CD8-positive, alpha-beta memory T cell (primary cell): ENCODE data around the gene PHF21A. TPM values are rescaled to one million over a fixed set of nuclear protein-coding genes. Genes with fewer than 3 reads are reported as not detected.

ENCODE experiments used
- CTCF ChIA-PET: fragments of 350-600 bp; sonication (Branson Sonifier 250); formaldehyde crosslinking; loops from one replicate; lab custom pipeline; 2021; ENCODE audit warnings: antibody characterized with exemption; lab: Charles Lee
- POLR2A ChIA-PET: fragments of 350-600 bp; sonication (Branson Sonifier 250); formaldehyde crosslinking; loops from one replicate; lab custom pipeline; 2021; ENCODE audit warnings: antibody characterized with exemption; lab: Charles Lee
- DNase-seq, 5 donors: peaks; one replicate each; pipeline versions ENCODE4 v3.0.0 to v3.0.0-alpha.2; 2020 to 2022; ENCODE audit warnings: mixed read lengths in 1 of 5
- H3K27ac ChIP-seq: one replicate; pipeline ENCODE4 v1.7.0; 2013; ENCODE audit warnings: low read depth, mild to moderate bottlenecking, low read length, moderate library complexity
- H3K27me3 ChIP-seq: 2 replicates; pipeline ENCODE4 v1.7.0; 2013; ENCODE audit warnings: low read length, mild to moderate bottlenecking; ENCODE audit not compliant: insufficient read depth, poor library complexity, severe bottlenecking
- H3K36me3 ChIP-seq: 2 replicates; pipeline ENCODE4 v1.7.0; 2013; ENCODE audit warnings: mild to moderate bottlenecking, low read length, moderate library complexity; ENCODE audit not compliant: insufficient read depth
- H3K4me1 ChIP-seq: 2 replicates; pipeline ENCODE4 v1.7.0; 2013; ENCODE audit warnings: mild to moderate bottlenecking, low read length, moderate library complexity; ENCODE audit not compliant: insufficient read depth
- H3K4me3 ChIP-seq: 2 replicates; pipeline ENCODE4 v1.7.0; 2013; ENCODE audit warnings: mild to moderate bottlenecking, low read length
- H3K9me3 ChIP-seq: 2 replicates; pipeline ENCODE4 v1.7.0; 2013; ENCODE audit warnings: mild to moderate bottlenecking, low read length
- H3K27ac Mint-ChIP-seq, 8 donors: one replicate each; pipeline ENCODE4 v1.8.0; 2020 to 2021; ENCODE audit warnings: mixed read lengths in 8 of 8, mild to moderate bottlenecking in 6 of 8, inconsistent platforms in 3 of 8, moderate library complexity in 3 of 8
- H3K27me3 Mint-ChIP-seq, 2 donors: one replicate each; pipeline ENCODE4 v1.8.0; 2020 to 2021; ENCODE audit warnings: mixed read lengths in 2 of 2, mild to moderate bottlenecking in 1 of 2, moderate library complexity in 1 of 2
- H3K36me3 Mint-ChIP-seq, 3 donors: one replicate each; pipeline ENCODE4 v1.8.0; 2020 to 2021; ENCODE audit warnings: mixed read lengths in 3 of 3, inconsistent platforms in 1 of 3, mild to moderate bottlenecking in 1 of 3
- H3K4me1 Mint-ChIP-seq, 3 donors: one replicate each; pipeline ENCODE4 v1.8.0; 2020 to 2021; ENCODE audit warnings: mixed read lengths in 3 of 3, inconsistent platforms in 1 of 3, mild to moderate bottlenecking in 1 of 3
- H3K4me3 Mint-ChIP-seq, 7 donors: one replicate each; pipeline ENCODE4 v1.8.0; 2020 to 2021; ENCODE audit warnings: mixed read lengths in 7 of 7, mild to moderate bottlenecking in 6 of 7, moderate library complexity in 4 of 7, inconsistent platforms in 2 of 7
- H3K9me3 Mint-ChIP-seq, 5 donors: one replicate each; pipeline ENCODE4 v1.8.0; 2020 to 2022; ENCODE audit warnings: mixed read lengths in 5 of 5, mild to moderate bottlenecking in 3 of 5, moderate library complexity in 2 of 5, inconsistent platforms in 1 of 5
- polyA plus RNA-seq: library from polyadenylated mRNA; unstranded; fragments of 300-500 nt; fragmentation: Illumina TruSeq; gene quantifications from one replicate; pipeline ENCODE4 v1.2.3, GENCODE V29; 2021
- total RNA-seq, 2 experiments: library from RNA; stranded (reverse); gene quantifications; one replicate each; pipeline ENCODE4 v1.2.3, GENCODE V29; 2021

Gene PHF21A
- total and polyA plus RNA-seq, 3 experiments from 2014 or later = 14.1 to 33.5 (median 30.5) TPM

- peak in 1 of 5 donors; percentile 47 for DNase-seq
- Histone ChIP-seq H3K36me3 (no peaks in the 10 kb centered on the region), H3K27ac (no peak overlapping the region), H3K27me3 (no peaks in the 10 kb centered on the region), H3K4me3 (no peak overlapping the region), H3K9me3 (no peaks in the 10 kb centered on the region), H3K4me1 (peaks cover 20% of the 10 kb centered on the region)
- H3K27ac Mint-ChIP-seq = peak overlapping the region in 7 of 8 donors; percentile 28 to 78 (median 49)
- no peaks in the 10 kb centered on the region for H3K9me3 Mint-ChIP-seq
- POLR2A ChIA-PET = no interaction called here
- peaks cover 49 to 74% (median 49%) of the 10 kb centered on the region in 3 donors for H3K4me1 Mint-ChIP-seq
- H3K4me3 Mint-ChIP-seq = peak overlapping the region; percentile 66 to 96 (median 79)
- CTCF ChIA-PET = no interaction called here
- H3K36me3 Mint-ChIP-seq = peaks cover 0 to 14% (median 0%) of the 10 kb centered on the region in 3 donors
- H3K27me3 Mint-ChIP-seq = peaks cover 0 to 10% of the 10 kb centered on the region in 2 donors
These were observed 199.5 kb downstream of the PHF21A start for GRCh38 chr11:45921561-45922424.

- ChIA-PET CTCF (no interaction called here), POLR2A (no interaction called here)
- peak overlapping the region; percentile 66 to 97 (median 87) for H3K4me3 Mint-ChIP-seq
- peaks cover 0 to 21% (median 0%) of the 10 kb centered on the region in 3 donors for H3K36me3 Mint-ChIP-seq
- H3K9me3 ChIP-seq = no peaks in the 10 kb centered on the region
- peaks cover 56 to 74% (median 59%) of the 10 kb centered on the region in 3 donors for H3K4me1 Mint-ChIP-seq
- peaks cover 0 to 10% of the 10 kb centered on the region in 2 donors for H3K27me3 Mint-ChIP-seq
- peak overlapping the region in 7 of 8 donors; percentile 35 to 88 (median 70) for H3K27ac Mint-ChIP-seq
- H3K27me3 ChIP-seq = no peaks in the 10 kb centered on the region
- no peak for DNase-seq
- H3K4me3 ChIP-seq = no peak overlapping the region
- no peaks in the 10 kb centered on the region for H3K9me3 Mint-ChIP-seq
- H3K4me1 ChIP-seq = peaks cover 29% of the 10 kb centered on the region
- peaks cover 3% of the 10 kb centered on the region for H3K36me3 ChIP-seq
- no peak overlapping the region for H3K27ac ChIP-seq
These were observed 200.4 kb downstream of the PHF21A start for GRCh38 chr11:45920531-45921477.

GRCh38 chr11:45919806-45920530, 201.3 kb downstream of the PHF21A start:
- Mint-ChIP-seq H3K4me3 (peak overlapping the region; percentile 92 to 98 (median 96)), H3K27me3 (peaks cover 0 to 10% of the 10 kb centered on the region in 2 donors), H3K36me3 (peaks cover 0 to 30% (median 0%) of the 10 kb centered on the region in 3 donors), H3K9me3 (no peaks in the 10 kb centered on the region), H3K27ac (peak overlapping the region in 5 of 8 donors; percentile 73 to 99 (median 88)), H3K4me1 (peaks cover 57 to 81% (median 66%) of the 10 kb centered on the region in 3 donors)
- H3K4me3 ChIP-seq = no peak overlapping the region
- H3K9me3 ChIP-seq = no peaks in the 10 kb centered on the region
- CTCF ChIA-PET = no interaction called here
- peaks cover 29% of the 10 kb centered on the region for H3K4me1 ChIP-seq
- POLR2A ChIA-PET = no interaction called here
- H3K27me3 ChIP-seq = no peaks in the 10 kb centered on the region
- DNase-seq = no peak
- H3K36me3 ChIP-seq = peaks cover 11% of the 10 kb centered on the region
- H3K27ac ChIP-seq = no peak overlapping the region

GRCh38 chr11:45918962-45919675, 202.1 kb downstream of the PHF21A start:
- H3K27ac ChIP-seq = peak overlapping the region; percentile 90
- ChIA-PET CTCF (interaction anchor here (1.3 to 1.8 kb wide), 3 partner anchors 7 to 46 kb away, joined by 5 to 7 read pairs (median 7); no protein-coding TSS in a partner anchor), POLR2A (interaction anchor here (1.3 to 2.2 kb wide), 2 partner anchors 11 to 203 kb away, joined by 3 to 13 read pairs; no protein-coding TSS in a partner anchor)

GRCh38 chr11:45918331-45918941, 202.8 kb downstream of the PHF21A start:
- Mint-ChIP-seq H3K27me3 (peaks cover 0 to 7% of the 10 kb centered on the region in 2 donors), H3K4me1 (peaks cover 49 to 76% (median 59%) of the 10 kb centered on the region in 3 donors), H3K4me3 (peak overlapping the region; percentile 92 to 98 (median 96)), H3K36me3 (peaks cover 0 to 43% (median 0%) of the 10 kb centered on the region in 3 donors), H3K9me3 (no peaks in the 10 kb centered on the region), H3K27ac (peak overlapping the region; percentile 88 to 99 (median 98))
- peak overlapping the region; percentile 97 for H3K4me3 ChIP-seq
- peaks cover 29% of the 10 kb centered on the region for H3K4me1 ChIP-seq
- ChIA-PET CTCF (interaction anchor here (1.3 to 1.8 kb wide), 4 partner anchors 8 to 74 kb away, joined by 5 to 7 read pairs (median 6); no protein-coding TSS in a partner anchor), POLR2A (interaction anchor here (1.3 to 2.2 kb wide), 3 partner anchors 11 to 204 kb away, joined by 3 to 13 read pairs (median 8); partner anchors contain the start of gene CRY2)
- H3K36me3 ChIP-seq = peaks cover 26% of the 10 kb centered on the region
- peak; percentile 36 to 69 (median 55) for DNase-seq
- peak overlapping the region; percentile 90 for H3K27ac ChIP-seq
- no peaks in the 10 kb centered on the region for H3K27me3 ChIP-seq
- no peaks in the 10 kb centered on the region for H3K9me3 ChIP-seq

More at GRCh38 chr11:45918962-45919675, 202.1 kb downstream of the PHF21A start:
- Histone ChIP-seq H3K9me3 (no peaks in the 10 kb centered on the region), H3K4me1 (peaks cover 29% of the 10 kb centered on the region), H3K27me3 (no peaks in the 10 kb centered on the region), H3K4me3 (peak overlapping the region; percentile 97), H3K36me3 (peaks cover 19% of the 10 kb centered on the region)
- Mint-ChIP-seq H3K4me3 (peak overlapping the region; percentile 92 to 98 (median 96)), H3K27me3 (peaks cover 0 to 9% of the 10 kb centered on the region in 2 donors), H3K36me3 (peaks cover 0 to 38% (median 0%) of the 10 kb centered on the region in 3 donors), H3K9me3 (no peaks in the 10 kb centered on the region), H3K4me1 (peaks cover 52 to 77% (median 61%) of the 10 kb centered on the region in 3 donors), H3K27ac (peak overlapping the region in 7 of 8 donors; percentile 88 to 99 (median 99))
- DNase-seq = peak in 1 of 5 donors; percentile 19

- CTCF ChIA-PET = interaction anchor here (1.3 to 1.8 kb wide), 4 partner anchors 9 to 74 kb away, joined by 5 to 7 read pairs (median 6); no protein-coding TSS in a partner anchor
- Histone ChIP-seq H3K4me3 (peak within 1 kb of the TSS; percentile 97), H3K9me3 (no peaks in the 10 kb centered on the region)
These were observed 203.5 kb downstream of the PHF21A start, which contains the start of gene PEX16 for GRCh38 chr11:45917623-45918330. PEX16 (minus strand) TSS chr11:45917877; CDS start chr11:45917811, 66 bp downstream.

More at GRCh38 chr11:45917623-45918330, 203.5 kb downstream of the PHF21A start, which contains the start of gene PEX16:
- Mint-ChIP-seq H3K4me3 (peak within 1 kb of the TSS; percentile 92 to 98 (median 96)), H3K9me3 (no peaks in the 10 kb centered on the region), H3K27me3 (peaks cover 0 to 4% of the 10 kb centered on the region in 2 donors), H3K27ac (peak within 1 kb of the TSS; percentile 88 to 99 (median 98)), H3K36me3 (peaks cover 0 to 49% (median 0%) of the 10 kb centered on the region in 3 donors), H3K4me1 (peaks cover 46 to 72% (median 55%) of the 10 kb centered on the region in 3 donors)
- H3K27me3 ChIP-seq = no peaks in the 10 kb centered on the region
- H3K4me1 ChIP-seq = peaks cover 29% of the 10 kb centered on the region
- peaks cover 28% of the 10 kb centered on the region for H3K36me3 ChIP-seq
- peak; percentile 92 to 99 (median 97) for DNase-seq
- POLR2A ChIA-PET = interaction anchor here (1.3 to 2.2 kb wide), 3 partner anchors 12 to 205 kb away, joined by 3 to 13 read pairs (median 8); partner anchors contain the start of gene CRY2
- peak within 1 kb of the TSS; percentile 90 for H3K27ac ChIP-seq
